Caco-2 (cell line): Measurements from ENCODE around the gene MPZL3. TPM values are rescaled to one million over a fixed set of nuclear protein-coding genes. Genes with fewer than 3 reads are reported as not detected.
A peak's percentile ranks its signal among the peaks of the same experiment; 100 is the strongest.

Experiments used
- Bru-seq: library from RNA; stranded (reverse); fragments of 400-500 nt; gene quantifications from one replicate; lab custom pipeline; 2021; lab: Mats Ljungman, UMichigan
- BruChase-seq, 2 experiments: library from RNA; stranded (reverse); fragments of 400-500 nt; gene quantifications; one replicate each; lab custom pipeline; 2021; lab: Mats Ljungman, UMichigan
- BruUV-seq: library from RNA; stranded (reverse); fragments of 400-500 nt; replicated peaks from 2 replicates; lab custom pipeline; 2021; lab: Mats Ljungman, UMichigan
- CTCF ChIA-PET: fragments of 300-600 bp; sonication (Branson Sonifier 250); formaldehyde crosslinking; loops from one replicate; lab custom pipeline; 2022; ENCODE audit warnings: antibody characterized with exemption; lab: Charles Lee
- POLR2A ChIA-PET: fragments of 300-600 bp; sonication (Branson Sonifier 250); formaldehyde crosslinking; loops from one replicate; lab custom pipeline; 2022; ENCODE audit warnings: antibody characterized with exemption; lab: Charles Lee
- DNase-seq, 2 experiments: peaks; one replicate each; pipeline versions ENCODE4 v3.0.0 to v3.0.0-alpha.2; 2020 to 2022
- H3K27me3 ChIP-seq: replicated peaks from 2 replicates; pipeline ENCODE4 v1.6.0; 2011; ENCODE audit warnings: low read length; ENCODE audit not compliant: control insufficient read depth, insufficient read depth
- H3K36me3 ChIP-seq: 2 replicates; pipeline ENCODE4 v1.5.1; 2011; ENCODE audit warnings: low read length; ENCODE audit not compliant: control insufficient read depth, insufficient read depth
- H3K4me1 ChIP-seq: fragments of 250-450 bp; sonication (Bioruptor Pico); 2 replicates; pipeline ENCODE4 v1.5.1; 2020; ENCODE audit warnings: mild to moderate bottlenecking
- H3K4me3 ChIP-seq: 2 replicates; pipeline ENCODE4 v1.5.1; 2011; ENCODE audit warnings: low read depth, mild to moderate bottlenecking, control low read depth, low read length
- H3K9me3 ChIP-seq: fragments of 250-450 bp; sonication (Bioruptor Pico); 2 replicates; pipeline ENCODE4 v1.5.1; 2020; ENCODE audit warnings: mild to moderate bottlenecking, moderate library complexity
- H3K27ac Mint-ChIP-seq: one replicate; pipeline ENCODE4 v1.8.0; 2022; ENCODE audit warnings: mixed read lengths; ENCODE audit not compliant: unreplicated experiment
- H3K27me3 Mint-ChIP-seq: one replicate; pipeline ENCODE4 v1.8.0; 2022; ENCODE audit warnings: mixed read lengths; ENCODE audit not compliant: insufficient read depth, unreplicated experiment
- H3K36me3 Mint-ChIP-seq: one replicate; pipeline ENCODE4 v1.8.0; 2022; ENCODE audit warnings: mild to moderate bottlenecking, mixed read lengths; ENCODE audit not compliant: insufficient read depth, unreplicated experiment
- H3K4me1 Mint-ChIP-seq: one replicate; pipeline ENCODE4 v1.8.0; 2022; ENCODE audit warnings: low read depth, mixed read lengths; ENCODE audit not compliant: unreplicated experiment
- H3K4me3 Mint-ChIP-seq: one replicate; pipeline ENCODE4 v1.8.0; 2022; ENCODE audit warnings: mild to moderate bottlenecking, moderate library complexity, mixed read lengths; ENCODE audit not compliant: unreplicated experiment
- H3K9me3 Mint-ChIP-seq: one replicate; pipeline ENCODE4 v1.8.0; 2022; ENCODE audit warnings: mixed read lengths; ENCODE audit not compliant: unreplicated experiment
- CTCF ChIP-seq, 2 experiments: fragments of 200-600 bp in 1 of 2; IDR thresholded peaks; 1 replicate in 1 of 2; 2 replicates in 1 of 2; pipeline versions ENCODE4 v1.5.1 to v1.8.0; 2011 to 2022; ENCODE audit warnings: antibody characterized with exemption in 1 of 2, control low read depth in 1 of 2, inconsistent platforms in 1 of 2, low read depth in 1 of 2, low read length in 1 of 2, mild to moderate bottlenecking in 1 of 2, moderate library complexity in 1 of 2; ENCODE audit not compliant: insufficient read depth in 1 of 2, severe bottlenecking in 1 of 2, unreplicated experiment in 1 of 2
- intact Hi-C: fragments of 100-400 bp; cut with micrococcal nuclease; formaldehyde crosslinking; loops from one replicate; pipeline ENCODE4 v1.10.0; 2022; ENCODE audit not compliant: unreplicated experiment
- long read RNA-seq: library from polyadenylated mRNA; stranded (forward); transcript quantifications from one replicate; pipeline ENCODE4 v2.0.0, GENCODE V29; 2022
- total RNA-seq: library from RNA; stranded (reverse); gene quantifications from 2 replicates; pipeline ENCODE4 v1.2.3, GENCODE V29; 2022

Gene MPZL3
- total RNA-seq = 29.6 and 31.8 TPM in 2 replicates
- percentile 92 among the genes with signal in this experiment for Bru-seq, nascent RNA
- BruChase-seq, experiment 1, labeled RNA remaining after a 2-hour chase = percentile 92 among the genes with signal in this experiment
- BruChase-seq, experiment 2, labeled RNA remaining after a 6-hour chase = percentile 91 among the genes with signal in this experiment
- long read RNA-seq, transcript MPZL3-201 (6 exons, 3,968 nt) = major isoform, 17 of 43 reads
- long read RNA-seq, transcript MPZL3-202 (5 exons, 963 nt) = minor isoform, 12 of 43 reads
- long read RNA-seq, partial matches to known transcripts = 2 of 43 reads
- long read RNA-seq, other reads (novel, unspliced or antisense) = 12 of 43 reads

GRCh38 chr11:118251858-118252652 is at the start of gene MPZL3:
Gene MPZL3, minus strand, starts transcription at chr11:118252365. Its CDS starts 71 bp downstream, at chr11:118252294.
- peak; percentile 97 to 99 for DNase-seq
- Histone ChIP-seq H3K36me3 (peaks cover 2% of the 10 kb centered on the region), H3K27me3 (no peaks in the 10 kb centered on the region), H3K4me3 (peak within 1 kb of the TSS; percentile 65), H3K9me3 (no peaks in the 10 kb centered on the region), H3K4me1 (peaks cover 11% of the 10 kb centered on the region)
- BruUV-seq = TSS peak; percentile 92
- ChIA-PET POLR2A (interaction anchor here (0.6 to 2.2 kb wide), 16 partner anchors 10 to 869 kb away, joined by 3 to 24 read pairs (median 5); partner anchors contain the start of genes HINFP, KMT2A and MPZL2), CTCF (interaction anchor here (0.6 to 2.4 kb wide), 10 partner anchors 9 to 80 kb away, joined by 3 to 35 read pairs (median 4); partner anchors contain the start of gene MPZL2)
- intact Hi-C loops = loop anchor here (1.0 to 2.0 kb wide), 6 partner anchors 11 to 63 kb away; partner anchors contain the start of gene MPZL2
- Mint-ChIP-seq H3K27ac (peak within 1 kb of the TSS; percentile 98), H3K4me3 (peak within 1 kb of the TSS; percentile 85), H3K27me3 (no peaks in the 10 kb centered on the region), H3K36me3 (peaks cover 38% of the 10 kb centered on the region), H3K9me3 (no peaks in the 10 kb centered on the region), H3K4me1 (peaks cover 24% of the 10 kb centered on the region)
- peak in 1 of 2 experiments; percentile 20 for TF ChIP-seq CTCF (IDR thresholded peaks at IDR 0.05; ENCODE audit: insufficient read depth in 1 of 2, low read depth in 1 of 2, low read length in 1 of 2, severe bottlenecking in 1 of 2, unreplicated experiment in 1 of 2)

- Histone ChIP-seq H3K9me3 (no peaks in the 10 kb centered on the region), H3K4me3 (no peak overlapping the region), H3K4me1 (no peaks in the 10 kb centered on the region), H3K27me3 (no peaks in the 10 kb centered on the region), H3K36me3 (no peaks in the 10 kb centered on the region)
- ChIA-PET POLR2A (no interaction called here), CTCF (interaction anchor here (0.6 to 1.3 kb wide), 4 partner anchors 10 to 75 kb away, joined by 3 to 5 read pairs (median 4); no protein-coding TSS in a partner anchor)
- Mint-ChIP-seq H3K4me3 (no peak overlapping the region), H3K4me1 (no peaks in the 10 kb centered on the region), H3K27ac (no peak overlapping the region), H3K36me3 (no peaks in the 10 kb centered on the region), H3K9me3 (peaks cover 9% of the 10 kb centered on the region), H3K27me3 (no peaks in the 10 kb centered on the region)
- BruUV-seq = no TSS peak
- intact Hi-C loops = no loop called here
- no peak for TF ChIP-seq CTCF (IDR thresholded peaks at IDR 0.05; ENCODE audit: insufficient read depth in 1 of 2, low read depth in 1 of 2, low read length in 1 of 2, severe bottlenecking in 1 of 2, unreplicated experiment in 1 of 2)
- DNase-seq = no peak
Observed at GRCh38 chr11:118301600-118302195, 49.5 kb upstream of the MPZL3 start.
